ENCODE measurements around the gene ERMARD.

DNA sequence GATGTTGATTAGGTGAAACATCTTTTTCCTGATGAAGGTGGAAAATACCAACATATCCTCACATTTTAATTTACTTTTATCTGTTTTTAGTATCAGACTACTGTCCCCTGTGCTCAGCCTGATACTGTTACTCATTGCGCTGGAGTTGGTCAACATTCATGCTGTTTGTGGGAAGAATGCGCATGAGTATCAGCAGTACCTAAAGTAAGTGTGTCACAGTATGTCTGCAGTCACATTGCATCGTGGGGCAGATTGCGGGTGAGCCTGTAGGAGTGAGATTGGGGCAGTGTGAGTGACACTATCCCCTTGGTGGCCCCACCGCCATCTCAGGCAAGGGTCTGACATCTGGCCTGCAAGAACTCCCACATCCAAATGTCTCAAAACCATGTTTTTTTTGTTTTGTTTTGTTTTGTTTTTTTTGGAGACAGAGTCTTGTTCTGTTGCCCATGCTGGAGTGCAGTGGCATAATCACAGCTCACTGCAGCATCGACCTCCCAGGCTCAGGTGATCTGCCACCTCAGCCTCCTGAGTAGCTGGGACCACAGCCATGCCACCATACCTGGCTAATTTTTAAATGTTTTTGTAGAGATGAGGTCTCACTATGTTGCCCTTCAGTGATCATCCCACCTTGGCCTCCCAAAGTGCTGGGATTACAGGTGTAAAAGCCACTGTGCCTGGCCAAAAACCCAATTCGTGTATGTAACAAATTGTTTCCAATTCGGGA is 27.8 kb downstream of the ERMARD start:
- TF ChIP-seq, protein P1, sequence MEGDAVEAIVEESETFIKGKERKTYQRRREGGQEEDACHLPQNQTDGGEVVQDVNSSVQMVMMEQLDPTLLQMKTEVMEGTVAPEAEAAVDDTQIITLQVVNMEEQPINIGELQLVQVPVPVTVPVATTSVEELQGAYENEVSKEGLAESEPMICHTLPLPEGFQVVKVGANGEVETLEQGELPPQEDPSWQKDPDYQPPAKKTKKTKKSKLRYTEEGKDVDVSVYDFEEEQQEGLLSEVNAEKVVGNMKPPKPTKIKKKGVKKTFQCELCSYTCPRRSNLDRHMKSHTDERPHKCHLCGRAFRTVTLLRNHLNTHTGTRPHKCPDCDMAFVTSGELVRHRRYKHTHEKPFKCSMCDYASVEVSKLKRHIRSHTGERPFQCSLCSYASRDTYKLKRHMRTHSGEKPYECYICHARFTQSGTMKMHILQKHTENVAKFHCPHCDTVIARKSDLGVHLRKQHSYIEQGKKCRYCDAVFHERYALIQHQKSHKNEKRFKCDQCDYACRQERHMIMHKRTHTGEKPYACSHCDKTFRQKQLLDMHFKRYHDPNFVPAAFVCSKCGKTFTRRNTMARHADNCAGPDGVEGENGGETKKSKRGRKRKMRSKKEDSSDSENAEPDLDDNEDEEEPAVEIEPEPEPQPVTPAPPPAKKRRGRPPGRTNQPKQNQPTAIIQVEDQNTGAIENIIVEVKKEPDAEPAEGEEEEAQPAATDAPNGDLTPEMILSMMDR (IDR thresholded peaks at IDR 0.05) = no peak
- no peak for TF ChIP-seq POLR2A (IDR thresholded peaks at IDR 0.05)

Measured in right lobe of liver (tissue), 4 donors.